Measurements from ENCODE around the gene SLC1A1.

SLC1A1 gene

DNA sequence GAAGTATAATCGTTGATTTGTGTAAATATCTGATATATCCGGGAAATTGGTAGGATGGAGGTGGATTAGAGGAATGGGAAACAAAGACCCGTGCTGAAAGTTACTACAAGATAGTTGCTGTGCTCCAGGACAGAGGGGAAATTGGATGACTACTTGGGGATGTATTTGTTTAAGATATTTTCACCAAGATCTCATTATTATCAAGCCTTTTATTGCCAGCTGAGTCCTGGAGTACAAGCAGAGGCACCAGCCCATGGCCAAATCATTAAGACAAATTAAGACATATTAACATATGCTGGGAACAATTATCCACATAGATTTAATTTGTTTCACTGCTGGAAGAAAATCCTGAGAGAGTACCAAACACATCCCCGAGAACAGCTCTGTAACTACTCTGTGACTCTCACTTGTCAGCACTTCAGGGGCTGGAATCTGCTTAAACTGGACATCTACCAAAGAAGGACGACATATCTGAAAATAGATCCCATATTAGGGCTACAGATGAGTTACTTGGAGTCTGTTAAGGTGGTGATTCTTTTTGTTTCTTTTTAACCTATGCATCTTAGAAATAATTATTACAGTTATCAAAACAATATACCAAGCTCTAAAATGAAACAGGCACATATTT is 68.2 kb downstream of the SLC1A1 start:
- no peaks in the 10 kb centered on the region for H4K20me1 ChIP-seq (ENCODE audit: insufficient read depth, low read length)
- no peaks in the 10 kb centered on the region for H3K79me2 ChIP-seq (ENCODE audit: insufficient read depth, low read length)
- H3K36me3 ChIP-seq (ENCODE audit: insufficient read depth, low read length), result no peaks in the 10 kb centered on the region
- H3K4me3 ChIP-seq (ENCODE audit: low read depth in 1 of 2, low read length in 2 of 2), result no peak overlapping the region
- TF ChIP-seq EZH2 (IDR thresholded peaks at IDR 0.05; ENCODE audit: borderline replicate concordance, low read depth, low read length, severe bottlenecking), result no peak
- TF ChIP-seq, protein P1, sequence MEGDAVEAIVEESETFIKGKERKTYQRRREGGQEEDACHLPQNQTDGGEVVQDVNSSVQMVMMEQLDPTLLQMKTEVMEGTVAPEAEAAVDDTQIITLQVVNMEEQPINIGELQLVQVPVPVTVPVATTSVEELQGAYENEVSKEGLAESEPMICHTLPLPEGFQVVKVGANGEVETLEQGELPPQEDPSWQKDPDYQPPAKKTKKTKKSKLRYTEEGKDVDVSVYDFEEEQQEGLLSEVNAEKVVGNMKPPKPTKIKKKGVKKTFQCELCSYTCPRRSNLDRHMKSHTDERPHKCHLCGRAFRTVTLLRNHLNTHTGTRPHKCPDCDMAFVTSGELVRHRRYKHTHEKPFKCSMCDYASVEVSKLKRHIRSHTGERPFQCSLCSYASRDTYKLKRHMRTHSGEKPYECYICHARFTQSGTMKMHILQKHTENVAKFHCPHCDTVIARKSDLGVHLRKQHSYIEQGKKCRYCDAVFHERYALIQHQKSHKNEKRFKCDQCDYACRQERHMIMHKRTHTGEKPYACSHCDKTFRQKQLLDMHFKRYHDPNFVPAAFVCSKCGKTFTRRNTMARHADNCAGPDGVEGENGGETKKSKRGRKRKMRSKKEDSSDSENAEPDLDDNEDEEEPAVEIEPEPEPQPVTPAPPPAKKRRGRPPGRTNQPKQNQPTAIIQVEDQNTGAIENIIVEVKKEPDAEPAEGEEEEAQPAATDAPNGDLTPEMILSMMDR (IDR thresholded peaks at IDR 0.05; ENCODE audit: borderline replicate concordance, extremely low read depth, low read length, poor library complexity, severe bottlenecking), result no peak
- H3K4me1 ChIP-seq (ENCODE audit: insufficient read depth, low read length), result no peaks in the 10 kb centered on the region
- DNase-seq (no peak), ATAC-seq (ENCODE audit: insufficient read depth, low read depth) (no peak)
- no peak overlapping the region for H3K9ac ChIP-seq (ENCODE audit: low read depth, low read length)
- H3K4me2 ChIP-seq (ENCODE audit: insufficient read depth, low read length), result no peak overlapping the region
- H3K27ac ChIP-seq (ENCODE audit: low read length), result no peak overlapping the region
- no peak overlapping the region for H2AFZ ChIP-seq (ENCODE audit: low read depth, low read length)
- no peaks in the 10 kb centered on the region for H3K27me3 ChIP-seq (ENCODE audit: insufficient read depth, low read length, poor library complexity)
- no peaks in the 10 kb centered on the region for H3K9me3 ChIP-seq (ENCODE audit: insufficient read depth, low read length, severe bottlenecking)

DNA sequence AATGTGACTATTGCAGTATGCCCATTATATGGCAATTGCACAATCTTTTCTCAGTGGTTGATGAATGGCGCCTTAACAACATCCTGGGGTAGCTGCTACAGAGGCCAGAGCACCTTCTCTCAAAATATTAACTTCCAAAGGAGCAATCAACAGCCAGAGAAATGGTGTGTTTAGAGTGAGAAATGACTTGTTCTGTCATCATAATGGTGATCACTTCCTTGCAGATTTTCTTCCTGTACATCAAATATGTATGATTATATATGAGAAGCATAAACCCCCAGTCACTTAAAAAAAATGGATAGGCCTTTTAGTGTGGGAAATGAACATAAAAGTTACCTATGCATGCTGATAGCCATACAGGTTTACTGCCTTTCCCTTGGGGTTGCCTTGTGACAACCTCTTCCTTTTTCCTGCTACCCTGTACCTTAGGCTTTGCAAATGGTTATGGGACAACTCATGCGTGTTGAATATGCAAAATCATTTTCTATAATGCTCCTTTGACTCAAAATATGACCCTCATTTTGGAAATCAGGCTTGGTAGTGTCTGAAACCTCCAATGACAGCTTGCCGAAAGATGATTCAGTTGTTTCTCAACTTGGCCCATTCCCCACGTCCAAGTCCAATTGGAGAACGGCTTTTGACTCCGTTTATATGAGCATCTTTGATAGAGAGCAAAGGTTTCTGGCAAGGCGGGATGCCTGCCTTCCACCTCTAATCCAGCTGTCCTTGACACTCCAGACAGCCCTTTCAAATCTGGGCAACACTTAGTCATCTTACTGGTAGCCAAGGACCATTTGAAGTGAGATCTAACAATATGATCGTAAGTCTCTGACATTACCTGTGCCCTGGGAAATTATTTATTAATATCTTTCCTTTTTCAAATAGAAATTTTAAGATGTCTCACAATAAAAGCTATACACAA is 69.3 kb downstream of the SLC1A1 start:
- ATAC-seq (ENCODE audit: insufficient read depth, low read depth) (no peak), DNase-seq (no peak)
- TF ChIP-seq, protein P1 (IDR thresholded peaks at IDR 0.05; ENCODE audit: borderline replicate concordance, extremely low read depth, low read length, poor library complexity, severe bottlenecking), result no peak
- no peak for TF ChIP-seq EZH2 (IDR thresholded peaks at IDR 0.05; ENCODE audit: borderline replicate concordance, low read depth, low read length, severe bottlenecking)
- Histone ChIP-seq H3K9ac (ENCODE audit: low read depth, low read length) (no peak overlapping the region), H3K27me3 (ENCODE audit: insufficient read depth, low read length, poor library complexity) (no peaks in the 10 kb centered on the region), H2AFZ (ENCODE audit: low read depth, low read length) (no peak overlapping the region), H3K4me1 (ENCODE audit: insufficient read depth, low read length) (no peaks in the 10 kb centered on the region), H3K36me3 (ENCODE audit: insufficient read depth, low read length) (no peaks in the 10 kb centered on the region), H3K79me2 (ENCODE audit: insufficient read depth, low read length) (no peaks in the 10 kb centered on the region), H4K20me1 (ENCODE audit: insufficient read depth, low read length) (no peaks in the 10 kb centered on the region), H3K4me3 (ENCODE audit: low read depth in 1 of 2, low read length in 2 of 2) (no peak overlapping the region), H3K9me3 (ENCODE audit: insufficient read depth, low read length, severe bottlenecking) (no peaks in the 10 kb centered on the region), H3K4me2 (ENCODE audit: insufficient read depth, low read length) (no peak overlapping the region), H3K27ac (ENCODE audit: low read length) (no peak overlapping the region)

DNA sequence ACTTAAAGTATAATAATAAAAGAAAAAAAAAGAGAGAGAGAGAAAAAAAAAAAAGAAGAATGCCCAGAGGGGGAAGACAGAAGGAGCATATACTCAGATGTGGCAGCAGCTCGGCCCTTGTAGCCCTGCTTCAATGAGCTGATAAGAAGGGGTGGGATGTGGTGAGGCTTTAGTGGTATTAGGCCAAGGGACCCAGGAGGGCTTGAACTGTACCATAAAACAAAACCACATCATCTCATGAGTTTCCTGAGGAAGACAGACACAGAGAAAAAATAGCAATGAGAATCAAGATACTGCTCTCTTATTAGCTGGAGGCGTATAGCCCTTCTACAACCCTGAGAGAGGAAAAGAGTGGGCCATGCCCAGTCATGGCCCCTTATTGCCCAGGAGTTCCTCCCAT is 72.8 kb downstream of the SLC1A1 start:
- no peak overlapping the region for H3K4me2 ChIP-seq (ENCODE audit: insufficient read depth, low read length)

More for the DNA sequence above, 72.8 kb downstream of the SLC1A1 start:
- no peak for ATAC-seq (ENCODE audit: insufficient read depth, low read depth)
- no peaks in the 10 kb centered on the region for H3K36me3 ChIP-seq (ENCODE audit: insufficient read depth, low read length)
- no peaks in the 10 kb centered on the region for H4K20me1 ChIP-seq (ENCODE audit: insufficient read depth, low read length)
- no peaks in the 10 kb centered on the region for H3K79me2 ChIP-seq (ENCODE audit: insufficient read depth, low read length)
- H3K9ac ChIP-seq (ENCODE audit: low read depth, low read length), result no peak overlapping the region
- H3K27ac ChIP-seq (ENCODE audit: low read length), result no peak overlapping the region
- H3K27me3 ChIP-seq (ENCODE audit: insufficient read depth, low read length, poor library complexity), result no peaks in the 10 kb centered on the region
- no peak for TF ChIP-seq EZH2 (IDR thresholded peaks at IDR 0.05; ENCODE audit: borderline replicate concordance, low read depth, low read length, severe bottlenecking)
- TF ChIP-seq, protein P1 (IDR thresholded peaks at IDR 0.05; ENCODE audit: borderline replicate concordance, extremely low read depth, low read length, poor library complexity, severe bottlenecking), result no peak
- H2AFZ ChIP-seq (ENCODE audit: low read depth, low read length), result no peak overlapping the region
- no peaks in the 10 kb centered on the region for H3K4me1 ChIP-seq (ENCODE audit: insufficient read depth, low read length)
- no peaks in the 10 kb centered on the region for H3K9me3 ChIP-seq (ENCODE audit: insufficient read depth, low read length, severe bottlenecking)
- no peak overlapping the region for H3K4me3 ChIP-seq (ENCODE audit: low read depth in 1 of 2, low read length in 2 of 2)
- no peak for DNase-seq
